Central memory CD8-positive, alpha-beta T cell (primary cell): ENCODE results near the gene STRA6.

Source experiments
- ATAC-seq: fragments of 150-1000 bp; cut with Tn5 transposase; replicated peaks from 2 replicates; pipeline ENCODE4 v1.10.0; 2022; ENCODE audit warnings: mild to moderate bottlenecking, moderate FRiP score, moderate number of reproducible peaks; ENCODE audit not compliant: poor library complexity, severe bottlenecking; ENCODE audit errors: extremely low read depth
- DNase-seq, 2 donors: peaks; one replicate each; pipeline ENCODE4 v3.0.0; 2021; ENCODE audit warnings: low spot score in 2 of 2
- H3K27ac Mint-ChIP-seq: one replicate; pipeline ENCODE4 v1.8.0; 2022; ENCODE audit warnings: low read depth, mild to moderate bottlenecking, moderate library complexity, mixed read lengths
- H3K27me3 Mint-ChIP-seq: one replicate; pipeline ENCODE4 v1.8.0; 2022; ENCODE audit warnings: mixed read lengths
- H3K36me3 Mint-ChIP-seq: one replicate; pipeline ENCODE4 v1.8.0; 2022; ENCODE audit warnings: mild to moderate bottlenecking, moderate library complexity, mixed read lengths; ENCODE audit not compliant: insufficient read depth
- H3K4me1 Mint-ChIP-seq: one replicate; pipeline ENCODE4 v1.8.0; 2022; ENCODE audit warnings: mixed read lengths
- H3K4me3 Mint-ChIP-seq: one replicate; pipeline ENCODE4 v1.8.0; 2022; ENCODE audit warnings: mild to moderate bottlenecking, moderate library complexity, mixed read lengths
- H3K9me3 Mint-ChIP-seq: one replicate; pipeline ENCODE4 v1.8.0; 2022; ENCODE audit warnings: mixed read lengths

The STRA6 gene

DNA sequence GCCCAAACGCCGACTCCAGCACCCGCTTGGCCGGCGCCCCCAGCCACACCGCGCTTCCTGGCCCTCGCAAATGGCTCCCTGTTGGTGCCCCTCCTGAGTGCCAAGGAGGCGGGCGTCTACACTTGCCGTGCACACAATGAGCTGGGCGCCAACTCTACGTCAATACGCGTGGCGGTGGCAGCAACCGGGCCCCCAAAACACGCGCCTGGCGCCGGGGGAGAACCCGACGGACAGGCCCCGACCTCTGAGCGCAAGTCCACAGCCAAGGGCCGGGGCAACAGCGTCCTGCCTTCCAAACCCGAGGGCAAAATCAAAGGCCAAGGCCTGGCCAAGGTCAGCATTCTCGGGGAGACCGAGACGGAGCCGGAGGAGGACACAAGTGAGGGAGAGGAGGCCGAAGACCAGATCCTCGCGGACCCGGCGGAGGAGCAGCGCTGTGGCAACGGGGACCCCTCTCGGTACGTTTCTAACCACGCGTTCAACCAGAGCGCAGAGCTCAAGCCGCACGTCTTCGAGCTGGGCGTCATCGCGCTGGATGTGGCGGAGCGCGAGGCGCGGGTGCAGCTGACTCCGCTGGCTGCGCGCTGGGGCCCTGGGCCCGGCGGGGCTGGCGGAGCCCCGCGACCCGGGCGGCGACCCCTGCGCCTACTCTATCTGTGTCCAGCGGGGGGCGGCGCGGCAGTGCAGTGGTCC, 68.7 kb downstream of the STRA6 start:
- no peak for ATAC-seq
- peaks cover 18% of the 10 kb centered on the region for H3K4me1 Mint-ChIP-seq
- no peaks in the 10 kb centered on the region for H3K9me3 Mint-ChIP-seq
- H3K27ac Mint-ChIP-seq: no peak overlapping the region
- DNase-seq: no peak
- peaks cover 5% of the 10 kb centered on the region for H3K36me3 Mint-ChIP-seq
- H3K4me3 Mint-ChIP-seq: no peak overlapping the region
- peaks cover 84% of the 10 kb centered on the region for H3K27me3 Mint-ChIP-seq

DNA sequence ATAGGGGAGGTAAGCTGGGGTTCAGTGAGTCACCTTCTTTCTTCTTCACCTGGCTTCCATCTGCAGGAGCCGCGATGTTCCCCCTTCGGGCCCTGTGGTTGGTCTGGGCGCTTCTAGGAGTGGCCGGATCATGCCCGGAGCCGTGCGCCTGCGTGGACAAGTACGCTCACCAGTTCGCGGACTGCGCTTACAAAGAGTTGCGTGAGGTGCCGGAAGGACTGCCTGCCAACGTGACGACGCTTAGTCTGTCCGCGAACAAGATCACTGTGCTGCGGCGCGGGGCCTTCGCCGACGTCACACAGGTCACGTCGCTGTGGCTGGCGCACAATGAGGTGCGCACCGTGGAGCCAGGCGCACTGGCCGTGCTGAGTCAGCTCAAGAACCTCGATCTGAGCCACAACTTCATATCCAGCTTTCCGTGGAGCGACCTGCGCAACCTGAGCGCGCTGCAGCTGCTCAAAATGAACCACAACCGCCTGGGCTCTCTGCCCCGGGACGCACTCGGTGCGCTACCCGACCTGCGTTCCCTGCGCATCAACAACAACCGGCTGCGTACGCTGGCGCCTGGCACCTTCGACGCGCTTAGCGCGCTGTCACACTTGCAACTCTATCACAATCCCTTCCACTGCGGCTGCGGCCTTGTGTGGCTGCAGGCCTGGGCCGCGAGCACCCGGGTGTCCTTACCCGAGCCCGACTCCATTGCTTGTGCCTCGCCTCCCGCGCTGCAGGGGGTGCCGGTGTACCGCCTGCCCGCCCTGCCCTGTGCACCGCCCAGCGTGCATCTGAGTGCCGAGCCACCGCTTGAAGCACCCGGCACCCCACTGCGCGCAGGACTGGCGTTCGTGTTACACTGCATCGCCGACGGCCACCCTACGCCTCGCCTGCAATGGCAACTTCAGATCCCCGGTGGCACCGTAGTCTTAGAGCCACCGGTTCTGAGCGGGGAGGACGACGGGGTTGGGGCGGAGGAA, 69.6 kb downstream of the STRA6 start:
- Mint-ChIP-seq H3K36me3 (peaks cover 8% of the 10 kb centered on the region), H3K4me1 (peaks cover 18% of the 10 kb centered on the region), H3K4me3 (no peak overlapping the region), H3K9me3 (no peaks in the 10 kb centered on the region), H3K27ac (no peak overlapping the region), H3K27me3 (peaks cover 84% of the 10 kb centered on the region)
- DNase-seq (no peak), ATAC-seq (no peak)

DNA sequence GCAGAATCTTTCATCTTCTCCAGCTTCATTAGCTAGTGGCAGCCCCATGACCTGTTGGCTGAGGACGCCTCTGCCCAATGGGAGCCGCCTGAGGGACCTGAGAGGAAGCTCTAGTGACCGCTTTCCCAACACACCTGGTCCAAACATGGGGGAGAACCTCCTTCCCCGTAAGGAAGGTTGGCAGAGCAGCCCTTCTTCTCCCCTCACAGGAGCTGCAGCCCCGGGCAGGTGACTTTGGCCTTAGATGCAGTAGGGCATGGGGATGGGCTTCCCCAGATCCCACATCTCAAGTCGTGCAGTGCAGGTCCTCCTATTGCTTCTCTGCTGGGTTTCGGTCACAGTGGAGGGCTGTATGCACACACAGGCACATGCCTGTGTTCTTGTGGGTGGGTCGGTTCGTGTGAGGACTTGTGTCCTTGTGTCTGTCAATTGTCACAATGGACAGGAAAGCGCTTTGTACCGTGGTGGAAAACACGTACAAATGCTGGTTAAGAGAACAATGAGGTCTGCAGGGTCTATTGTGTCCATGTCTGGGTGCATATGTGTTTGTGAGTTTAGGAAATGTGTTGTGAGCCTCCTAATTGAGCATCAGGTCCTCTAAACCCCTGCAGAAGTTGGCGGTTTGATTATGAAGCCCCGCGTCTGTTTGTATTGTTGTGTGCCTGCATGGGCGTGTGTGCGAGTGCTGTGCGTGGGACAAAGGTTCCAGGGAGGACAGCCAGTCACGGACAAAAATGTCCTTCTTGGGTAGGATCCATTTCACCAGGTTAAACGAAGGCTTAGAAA, 70.8 kb downstream of the STRA6 start:
- H3K4me3 Mint-ChIP-seq: no peak overlapping the region
- H3K4me1 Mint-ChIP-seq: peaks cover 15% of the 10 kb centered on the region
- no peaks in the 10 kb centered on the region for H3K9me3 Mint-ChIP-seq
- H3K36me3 Mint-ChIP-seq: peaks cover 8% of the 10 kb centered on the region
- ATAC-seq (no peak), DNase-seq (no peak)
- peaks cover 84% of the 10 kb centered on the region for H3K27me3 Mint-ChIP-seq
- H3K27ac Mint-ChIP-seq: peak overlapping the region; percentile 53

DNA sequence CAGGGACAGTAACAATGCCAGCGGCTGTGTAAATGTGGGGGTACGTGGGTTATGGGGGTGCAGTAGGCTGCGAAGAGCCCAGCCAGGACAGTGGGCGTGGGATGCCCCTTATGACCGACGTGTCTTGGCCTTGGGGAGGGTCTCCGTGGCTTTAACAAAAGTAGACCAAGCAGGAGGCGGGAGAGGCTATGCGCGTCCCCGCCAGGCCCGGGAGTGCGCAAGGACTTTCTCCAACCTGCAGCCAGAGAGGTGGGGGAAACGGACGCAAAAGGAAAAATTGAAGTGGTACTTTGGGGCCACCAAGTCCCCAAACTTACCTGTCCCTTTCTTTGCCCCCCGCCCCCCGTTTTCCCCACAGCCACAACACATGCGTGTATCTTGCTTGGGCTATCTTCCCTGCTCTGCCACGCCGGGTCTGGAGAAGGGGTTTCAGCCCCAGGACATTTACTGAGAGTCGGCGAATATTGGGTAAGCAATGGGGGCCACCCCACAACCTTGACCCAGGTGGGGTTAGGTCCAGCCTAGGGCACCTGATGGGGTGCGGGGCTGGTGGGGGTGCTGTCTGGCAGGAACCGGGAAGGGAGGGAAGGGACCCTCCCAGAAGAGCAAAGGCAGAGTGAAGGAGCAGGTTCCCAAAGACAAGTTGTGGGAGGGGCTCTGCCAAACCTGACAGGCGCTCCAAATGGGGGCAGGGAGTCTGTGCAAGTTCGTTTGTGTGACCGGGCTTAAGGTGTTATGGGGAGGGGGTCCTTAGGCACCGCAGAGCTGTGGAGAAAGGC, 71.5 kb downstream of the STRA6 start:
- Mint-ChIP-seq H3K27ac (no peak overlapping the region), H3K4me3 (no peak overlapping the region)

DNA sequence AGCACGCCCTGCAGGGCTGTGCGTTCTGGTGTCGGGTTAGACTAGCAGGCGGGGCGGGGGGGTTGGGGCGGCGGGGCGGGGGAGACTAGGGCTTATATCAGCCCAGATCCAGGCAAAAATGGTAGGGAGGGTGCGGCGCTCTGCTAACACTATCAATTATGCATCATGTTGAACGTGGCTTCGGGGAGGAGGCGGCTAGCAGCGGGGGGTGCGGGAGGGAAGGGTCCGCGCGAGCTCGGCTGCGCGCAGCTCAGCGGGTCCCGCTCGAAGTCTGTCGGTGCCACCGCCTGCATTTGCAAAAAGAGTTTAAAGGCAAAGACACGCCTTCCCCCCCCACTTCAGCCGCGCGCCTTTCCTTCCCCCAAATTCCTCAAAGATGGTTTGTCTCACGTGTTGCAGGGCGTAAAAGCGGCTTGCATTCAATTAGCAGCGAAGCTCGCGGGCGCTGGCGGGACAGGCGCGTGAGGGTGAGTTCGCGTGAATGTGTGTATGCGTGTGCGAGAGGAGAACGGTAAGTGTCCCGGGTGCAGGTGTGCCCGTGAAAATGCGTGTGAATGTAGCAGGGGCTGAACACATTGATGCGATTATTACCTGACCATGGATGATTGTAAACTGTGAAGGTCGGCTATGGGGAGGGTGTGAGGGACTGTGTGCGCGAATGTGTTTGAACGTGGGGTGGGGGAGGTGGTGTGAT, 72.3 kb downstream of the STRA6 start, which contains the start of gene ISLR2:
Gene ISLR2 (plus strand): TSS at position 432 of the 694 bp plus-strand sequence. CDS start 2,169 bp downstream, outside the sequence.
- Mint-ChIP-seq H3K27ac (no peak within 1 kb of the TSS), H3K27me3 (peaks cover 84% of the 10 kb centered on the region), H3K4me3 (no peak within 1 kb of the TSS), H3K36me3 (peaks cover 8% of the 10 kb centered on the region), H3K9me3 (no peaks in the 10 kb centered on the region), H3K4me1 (peaks cover 11% of the 10 kb centered on the region)
- ATAC-seq (no peak), DNase-seq (no peak)

More for the DNA sequence above, 71.5 kb downstream of the STRA6 start:
- Mint-ChIP-seq H3K36me3 (peaks cover 8% of the 10 kb centered on the region), H3K4me1 (peaks cover 11% of the 10 kb centered on the region), H3K27me3 (peaks cover 84% of the 10 kb centered on the region), H3K9me3 (no peaks in the 10 kb centered on the region)
- no peak for DNase-seq
- ATAC-seq: no peak

DNA sequence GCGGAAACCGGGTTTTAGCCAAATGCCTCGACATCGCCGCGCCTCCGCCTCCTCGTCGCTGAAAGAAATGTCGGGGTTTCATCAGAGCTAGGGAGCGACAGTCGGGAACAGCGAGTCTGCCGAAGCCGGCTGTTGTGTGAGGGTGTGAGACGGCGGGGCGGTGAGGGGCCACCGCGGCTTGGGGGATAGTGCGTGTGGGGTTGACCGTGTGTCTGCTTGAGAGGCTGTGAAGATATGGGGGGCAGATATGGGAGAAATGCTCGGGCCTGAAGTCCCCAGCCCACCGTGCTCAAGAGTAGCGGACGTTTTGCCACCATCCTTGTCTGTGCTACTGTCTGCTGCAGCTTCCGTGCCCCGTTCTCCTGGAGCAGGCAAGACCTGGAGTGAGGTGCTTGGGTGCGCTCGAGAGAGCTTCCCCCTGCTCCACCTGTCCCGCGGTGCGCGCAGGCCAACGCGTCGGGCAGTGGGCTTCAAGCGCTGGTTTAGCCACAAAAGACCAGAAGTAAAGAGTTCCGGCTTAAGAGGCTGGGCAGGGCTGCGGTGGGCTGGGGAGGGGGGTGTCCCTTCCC, 72.9 kb downstream of the STRA6 start:
- Mint-ChIP-seq H3K4me1 (peaks cover 11% of the 10 kb centered on the region), H3K36me3 (peaks cover 8% of the 10 kb centered on the region), H3K9me3 (no peaks in the 10 kb centered on the region), H3K27me3 (peaks cover 84% of the 10 kb centered on the region), H3K4me3 (no peak overlapping the region), H3K27ac (no peak overlapping the region)
- DNase-seq (no peak), ATAC-seq (no peak)
